T-cell (primary cell): ENCODE measurements around the gene GLG1. TPM values are rescaled to one million over a fixed set of nuclear protein-coding genes. Genes with fewer than 3 reads are reported as not detected.
A peak's percentile ranks its signal among the peaks of the same experiment; 100 is the strongest.
"Not testable (repeated sequence)": the region's sequence is repeated elsewhere in the genome, so short reads cannot be mapped to it uniquely, and the experiment has no call there.

Experiments
- ATAC-seq, 4 experiments: fragments of 200-7000 bp in 3 of 4; fragments of 150-1000 bp in 1 of 4; cut with Tn5 transposase; replicated peaks in 1 of 4; 1 replicate in 3 of 4; 2 replicates in 1 of 4; pipeline ENCODE4 v1.10.0; 2021; ENCODE audit warnings: moderate library complexity in 3 of 4, mild to moderate bottlenecking in 2 of 4, moderate number of reproducible peaks in 1 of 4
- CTCF ChIA-PET, 2 donors: fragments of 300-600 bp; sonication (Branson Sonifier 250); formaldehyde crosslinking; loops; one replicate each; lab custom pipeline; 2022; ENCODE audit warnings: antibody characterized with exemption in 2 of 2; lab: Charles Lee
- POLR2A ChIA-PET, 2 donors: fragments of 300-600 bp; sonication (Branson Sonifier 250); formaldehyde crosslinking; loops; one replicate each; lab custom pipeline; 2022; ENCODE audit warnings: antibody characterized with exemption in 2 of 2; lab: Charles Lee
- DNase-seq, 35 experiments: peaks; one replicate each; pipeline versions ENCODE4 v3.0.0 to v3.0.0-alpha.2; 2013 to 2023
- H3K27ac ChIP-seq: one replicate; pipeline ENCODE4 v1.5.1; 2013; ENCODE audit warnings: low read length
- H3K27me3 ChIP-seq, 2 experiments: replicated peaks in 1 of 2; 1 replicate in 1 of 2; 2 replicates in 1 of 2; pipeline versions ENCODE4 v1.6.1 to v1.7.0; 2013; ENCODE audit warnings: low read length in 1 of 2, mixed read lengths in 1 of 2; ENCODE audit not compliant: control insufficient read depth in 2 of 2, insufficient read depth in 2 of 2; ENCODE audit errors: extremely low read depth in 1 of 2
- H3K36me3 ChIP-seq, 2 donors: 1 replicate in 1 of 2; 2 replicates in 1 of 2; pipeline versions ENCODE4 v1.6.1 to v1.7.0; 2013; ENCODE audit warnings: low read length in 1 of 2; ENCODE audit not compliant: control insufficient read depth in 2 of 2, insufficient read depth in 1 of 2; ENCODE audit errors: extremely low read depth in 1 of 2
- H3K4me1 ChIP-seq, 2 experiments: 1 replicate in 1 of 2; 2 replicates in 1 of 2; pipeline versions ENCODE4 v1.6.1 to v1.7.0; 2013; ENCODE audit warnings: low read length in 2 of 2, mixed read lengths in 1 of 2; ENCODE audit not compliant: insufficient read depth in 2 of 2, control insufficient read depth in 1 of 2; ENCODE audit errors: extremely low read depth in 1 of 2
- H3K4me3 ChIP-seq, 2 donors: 1 replicate in 1 of 2; 2 replicates in 1 of 2; pipeline versions ENCODE4 v1.5.1 to v1.7.0; 2013; ENCODE audit warnings: mild to moderate bottlenecking in 2 of 2, low read length in 1 of 2, moderate library complexity in 1 of 2; ENCODE audit not compliant: control insufficient read depth in 1 of 2; ENCODE audit errors: extremely low read depth in 1 of 2
- H3K9me3 ChIP-seq: 2 replicates; pipeline ENCODE4 v1.7.0; 2013
- H3K27ac Mint-ChIP-seq, 2 donors: one replicate each; pipeline ENCODE4 v1.8.0; 2020 to 2021; ENCODE audit warnings: mild to moderate bottlenecking in 2 of 2, mixed read lengths in 2 of 2
- H3K27me3 Mint-ChIP-seq, 2 donors: one replicate each; pipeline ENCODE4 v1.8.0; 2021 to 2022; ENCODE audit warnings: mixed read lengths in 2 of 2
- H3K36me3 Mint-ChIP-seq: one replicate; pipeline ENCODE4 v1.8.0; 2021; ENCODE audit warnings: mixed read lengths
- H3K4me1 Mint-ChIP-seq, 3 donors: one replicate each; pipeline ENCODE4 v1.8.0; 2020 to 2022; ENCODE audit warnings: mixed read lengths in 3 of 3, mild to moderate bottlenecking in 1 of 3
- H3K4me3 Mint-ChIP-seq, 3 donors: one replicate each; pipeline ENCODE4 v1.8.0; 2020 to 2022; ENCODE audit warnings: mild to moderate bottlenecking in 3 of 3, mixed read lengths in 3 of 3, moderate library complexity in 3 of 3
- H3K9me3 Mint-ChIP-seq, 3 donors: one replicate each; pipeline ENCODE4 v1.8.0; 2020 to 2022; ENCODE audit warnings: mixed read lengths in 3 of 3
- WGBS: methylation state at CpG from one replicate; pipeline ENCODE4 v1.1.5; 2013; ENCODE audit warnings: missing lambda C conversion rate; ENCODE audit not compliant: insufficient coverage; 5-methylcytosine and 5-hydroxymethylcytosine counted together
- total RNA-seq, 35 experiments: library from RNA in 6 of 35; stranded (reverse) in 6 of 35; fragments of 120-200 nt in 1 of 35; gene quantifications; one replicate each; pipeline versions ENCODE4 v1.2.1 to v1.2.4 and lab custom pipeline; 2013 to 2026

Gene GLG1
- total RNA-seq, 5 donors from 2014 or later (not counting 1 experiment from before 2014, with no cell fraction given): 159 to 216 (median 167) TPM

DNA sequence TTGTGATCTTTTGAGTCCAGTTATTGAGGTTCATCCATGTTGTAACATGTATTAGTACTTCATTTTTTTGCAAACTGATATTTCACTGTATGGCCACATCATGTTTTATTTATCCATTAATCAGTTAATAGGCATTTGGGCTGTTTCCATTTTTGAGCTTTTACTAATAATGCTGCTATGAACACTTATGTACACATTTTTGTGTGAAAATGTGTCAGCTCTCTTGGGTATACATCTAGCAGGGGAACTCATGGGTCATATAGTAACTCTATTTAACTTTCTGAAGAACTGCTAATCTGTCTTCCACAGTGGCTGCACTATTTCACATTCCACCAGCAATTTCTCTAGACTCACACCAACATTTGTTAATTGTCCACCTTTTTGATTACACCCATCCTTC, 82.0 kb downstream of the GLG1 start:
- ATAC-seq (no peak), DNase-seq (no peak)
- Histone ChIP-seq H3K4me1 (no peaks in the 10 kb centered on the region), H3K27me3 (no peaks in the 10 kb centered on the region), H3K9me3 (no peaks in the 10 kb centered on the region), H3K4me3 (no peak overlapping the region), H3K27ac (no peak overlapping the region), H3K36me3 (peaks cover 0 to 10% of the 10 kb centered on the region in 2 donors)
- H3K27me3 Mint-ChIP-seq: no peaks in the 10 kb centered on the region
- peak overlapping the region in 1 of 2 donors; percentile 30 for H3K27ac Mint-ChIP-seq
- H3K4me1 Mint-ChIP-seq: peaks cover 13 to 25% (median 21%) of the 10 kb centered on the region in 3 donors
- ChIA-PET CTCF (interaction anchor here in 1 of 2 donors (0.6 kb wide), 1 partner anchor 54 kb away, joined by 8 read pairs; no protein-coding TSS in a partner anchor), POLR2A (interaction anchor here in 1 of 2 donors (0.7 kb wide), 1 partner anchor 114 kb away, joined by 4 read pairs; no protein-coding TSS in a partner anchor)
- H3K36me3 Mint-ChIP-seq: peaks cover 45% of the 10 kb centered on the region
- no peak overlapping the region for H3K4me3 Mint-ChIP-seq
- peaks cover 0 to 2% (median 0%) of the 10 kb centered on the region in 3 donors for H3K9me3 Mint-ChIP-seq

DNA sequence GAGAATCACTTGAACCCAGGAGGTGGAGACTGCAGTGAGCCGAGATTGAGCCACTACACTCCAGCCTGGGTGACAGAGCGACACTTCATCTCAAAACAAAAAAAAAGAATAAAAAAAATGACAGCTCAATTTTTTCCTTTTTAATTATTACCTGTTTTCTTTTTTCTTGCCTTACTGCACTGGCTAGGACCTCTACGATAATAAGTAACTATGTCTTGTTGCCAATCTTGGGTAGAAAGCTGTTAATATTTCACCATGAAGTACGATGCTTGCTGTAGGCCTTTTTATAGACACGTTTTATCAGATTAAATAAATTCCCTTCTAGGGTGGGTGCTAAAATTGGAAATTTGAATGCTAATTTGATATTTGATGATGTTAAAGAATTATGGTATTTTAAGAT, 82.8 kb downstream of the GLG1 start:
- H3K36me3 Mint-ChIP-seq: peaks cover 47% of the 10 kb centered on the region
- no peaks in the 10 kb centered on the region for H3K4me1 ChIP-seq
- H3K4me1 Mint-ChIP-seq: peaks cover 13 to 25% (median 23%) of the 10 kb centered on the region in 3 donors
- CTCF ChIA-PET: no interaction called here
- ATAC-seq (no peak), DNase-seq (no peak)
- H3K27ac Mint-ChIP-seq: no peak overlapping the region
- no peaks in the 10 kb centered on the region for H3K27me3 ChIP-seq
- POLR2A ChIA-PET: interaction anchor here (0.5 to 0.7 kb wide), 2 partner anchors 114 to 746 kb away, joined by 3 to 4 read pairs; no protein-coding TSS in a partner anchor
- peaks cover 0 to 10% of the 10 kb centered on the region in 2 donors for H3K36me3 ChIP-seq
- H3K4me3 Mint-ChIP-seq: no peak overlapping the region
- peaks cover 0 to 7% (median 0%) of the 10 kb centered on the region in 3 donors for H3K9me3 Mint-ChIP-seq
- no CpG with 5 or more reads among the region's 5 CpGs for whole genome bisulfite sequencing
- no peaks in the 10 kb centered on the region for H3K9me3 ChIP-seq
- H3K27ac ChIP-seq: no peak overlapping the region
- no peaks in the 10 kb centered on the region for H3K27me3 Mint-ChIP-seq
- H3K4me3 ChIP-seq: no peak overlapping the region

DNA sequence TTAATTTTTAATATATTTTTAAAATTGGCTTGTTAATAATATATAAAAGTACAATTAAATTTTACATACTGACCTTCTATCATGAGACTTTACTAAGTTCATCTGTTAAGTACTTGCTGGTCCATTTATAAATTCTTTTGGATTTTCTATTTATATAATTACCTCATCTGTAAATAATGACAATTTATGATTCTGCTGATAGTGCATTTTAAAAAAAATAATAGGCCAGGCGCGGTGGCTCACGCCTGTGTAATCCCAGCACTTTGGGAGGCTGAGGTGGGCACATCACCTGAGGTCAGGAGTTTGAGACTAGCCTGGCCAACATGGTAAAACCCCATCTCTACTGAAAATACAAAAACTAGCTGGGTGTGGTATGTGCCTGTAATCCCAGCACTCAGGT, 83.2 kb downstream of the GLG1 start:
- CTCF ChIA-PET, H3K4me3 ChIP-seq, H3K4me3 Mint-ChIP-seq, H3K27me3 ChIP-seq, H3K9me3 ChIP-seq, DNase-seq, H3K27ac ChIP-seq, H3K9me3 Mint-ChIP-seq, H3K27me3 Mint-ChIP-seq, POLR2A ChIA-PET, H3K4me1 ChIP-seq, H3K27ac Mint-ChIP-seq, ATAC-seq: not testable (repeated sequence)
- H3K36me3 ChIP-seq: peaks cover 0 to 10% of the 10 kb centered on the region in 2 donors
- peaks cover 49% of the 10 kb centered on the region for H3K36me3 Mint-ChIP-seq
- no CpG with 5 or more reads among the region's 3 CpGs for WGBS
- peaks cover 13 to 25% (median 23%) of the 10 kb centered on the region in 3 donors for H3K4me1 Mint-ChIP-seq

DNA sequence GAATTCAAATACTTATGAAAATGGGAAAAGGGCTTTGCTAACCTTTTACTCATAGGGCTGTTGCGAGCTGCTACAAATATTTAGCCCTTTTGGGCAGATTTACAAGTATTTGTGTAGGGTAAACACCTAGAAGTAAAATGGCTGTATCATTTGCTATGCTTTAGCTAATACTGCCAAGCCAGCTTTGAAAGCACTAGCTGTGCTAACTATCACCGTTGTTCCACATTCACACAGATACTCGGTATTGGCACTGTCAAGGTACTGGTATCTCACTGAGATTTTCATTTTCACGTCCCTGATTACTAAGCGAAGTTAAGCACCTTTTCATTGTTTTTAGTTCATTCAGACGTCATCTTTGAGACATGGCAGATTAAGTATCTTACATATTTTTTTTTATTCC, 84.8 kb downstream of the GLG1 start:
- CTCF ChIA-PET: no interaction called here
- H3K36me3 ChIP-seq: peaks cover 0 to 10% of the 10 kb centered on the region in 2 donors
- H3K9me3 ChIP-seq: no peaks in the 10 kb centered on the region
- peaks cover 55% of the 10 kb centered on the region for H3K36me3 Mint-ChIP-seq
- 89% methylated on average over 2 of the region's 6 CpGs for WGBS
- H3K4me3 ChIP-seq: no peak overlapping the region
- H3K4me1 Mint-ChIP-seq: peaks cover 28 to 38% (median 38%) of the 10 kb centered on the region in 3 donors
- ATAC-seq (no peak), DNase-seq (no peak)
- POLR2A ChIA-PET: no interaction called here
- no peaks in the 10 kb centered on the region for H3K27me3 Mint-ChIP-seq
- no peak overlapping the region for H3K27ac ChIP-seq
- no peak overlapping the region for H3K4me3 Mint-ChIP-seq
- no peak overlapping the region for H3K27ac Mint-ChIP-seq
- H3K27me3 ChIP-seq: no peaks in the 10 kb centered on the region
- no peaks in the 10 kb centered on the region for H3K4me1 ChIP-seq
- peaks cover 0 to 7% (median 0%) of the 10 kb centered on the region in 3 donors for H3K9me3 Mint-ChIP-seq

DNA sequence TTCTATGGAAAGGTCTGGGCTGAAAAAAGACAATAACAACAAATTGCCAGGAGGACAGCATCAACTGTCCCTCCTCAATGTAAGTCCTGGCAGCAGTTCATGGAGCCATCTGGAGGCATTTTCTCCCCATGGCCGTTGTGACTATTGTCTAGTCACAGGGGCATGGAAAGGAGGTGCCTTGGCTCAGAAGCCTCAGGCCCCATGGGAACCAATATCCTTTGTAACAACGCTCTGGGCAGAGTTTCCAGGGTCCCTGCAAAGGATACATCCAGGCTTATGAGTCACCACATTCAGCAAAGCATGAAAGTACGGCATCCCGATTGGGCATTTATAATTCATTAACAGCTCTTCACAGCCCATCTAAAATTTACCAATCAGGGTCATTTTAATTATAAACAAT, 85.2 kb downstream of the GLG1 start:
- no peaks in the 10 kb centered on the region for H3K27me3 ChIP-seq
- H3K27ac ChIP-seq: no peak overlapping the region
- ChIA-PET CTCF (interaction anchor here in 1 of 2 donors (0.6 kb wide), 1 partner anchor 243 kb away, joined by 5 read pairs; no protein-coding TSS in a partner anchor), POLR2A (no interaction called here)
- no peak overlapping the region for H3K4me3 ChIP-seq
- H3K9me3 Mint-ChIP-seq: peaks cover 0 to 7% (median 0%) of the 10 kb centered on the region in 3 donors
- H3K4me1 Mint-ChIP-seq: peaks cover 32 to 43% (median 41%) of the 10 kb centered on the region in 3 donors
- H3K27me3 Mint-ChIP-seq: no peaks in the 10 kb centered on the region
- peak overlapping the region; percentile 12 to 47 for H3K27ac Mint-ChIP-seq
- no peak for ATAC-seq
- H3K36me3 ChIP-seq: peaks cover 0 to 10% of the 10 kb centered on the region in 2 donors
- peaks cover 53% of the 10 kb centered on the region for H3K36me3 Mint-ChIP-seq
- 100% methylated on average over 1 of the region's 4 CpGs for WGBS
- no peaks in the 10 kb centered on the region for H3K9me3 ChIP-seq
- no peaks in the 10 kb centered on the region for H3K4me1 ChIP-seq
- no peak for DNase-seq
- H3K4me3 Mint-ChIP-seq: no peak overlapping the region

DNA sequence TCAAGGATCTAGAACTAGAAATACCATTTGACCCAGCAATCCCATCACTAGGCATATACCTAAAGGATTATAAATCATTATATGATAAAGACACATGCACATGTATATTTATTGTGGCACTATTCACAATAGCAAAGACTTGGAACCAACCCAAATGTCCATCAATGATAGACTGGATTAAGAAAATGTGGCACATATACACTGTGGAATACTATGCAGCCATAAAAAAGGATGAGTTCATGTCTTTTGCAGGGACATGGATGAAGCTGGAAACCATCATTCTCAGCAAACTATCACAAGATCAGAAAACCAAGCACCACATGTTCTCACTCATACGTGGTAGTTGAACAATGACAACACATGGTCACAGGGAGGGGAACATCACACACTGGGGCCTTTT, 88.0 kb downstream of the GLG1 start:
- no CpG with 5 or more reads among the region's 1 CpG for WGBS
- not testable (repeated sequence) for ATAC-seq

More for the DNA sequence above, 88.0 kb downstream of the GLG1 start:
- H3K27ac Mint-ChIP-seq, H3K27ac ChIP-seq, H3K27me3 ChIP-seq, H3K27me3 Mint-ChIP-seq, POLR2A ChIA-PET, H3K4me1 ChIP-seq, H3K4me3 ChIP-seq, H3K9me3 Mint-ChIP-seq, H3K4me3 Mint-ChIP-seq, H3K9me3 ChIP-seq, DNase-seq: not testable (repeated sequence)
- Mint-ChIP-seq H3K36me3 (peaks cover 41% of the 10 kb centered on the region), H3K4me1 (peaks cover 59 to 70% (median 62%) of the 10 kb centered on the region in 3 donors)
- peaks cover 0 to 10% of the 10 kb centered on the region in 2 donors for H3K36me3 ChIP-seq
- CTCF ChIA-PET: interaction anchor here in 1 of 2 donors (0.6 kb wide), 1 partner anchor 45 kb away, joined by 4 read pairs; no protein-coding TSS in a partner anchor
